Activated T-cell treated with anti-CD3 and anti-CD28 coated beads for 1 hour (primary cell): ENCODE data around the gene ENTPD6.

Experiments used
- DNase-seq: peaks from one replicate; pipeline ENCODE4 v3.0.0-alpha.2; 2020; ENCODE audit warnings: low read depth

Gene ENTPD6

GRCh38 chr20:25188218-25188617 is 7.3 kb upstream of the ENTPD6 start:
- no peak for DNase-seq

- DNase-seq: no peak
Observed at GRCh38 chr20:25191051-25191450, 4.5 kb upstream of the ENTPD6 start.

GRCh38 chr20:25191689-25192088 is 3.8 kb upstream of the ENTPD6 start:
- DNase-seq: no peak

GRCh38 chr20:25193843-25194242 is 1.7 kb upstream of the ENTPD6 start:
- no peak for DNase-seq

- DNase-seq: no peak
Observed at GRCh38 chr20:25194333-25194972, 1.1 kb upstream of the ENTPD6 start.

- DNase-seq: no peak
Observed at GRCh38 chr20:25195962-25196785, 662 bp downstream of the ENTPD6 start.

- DNase-seq: no peak
Observed at GRCh38 chr20:25196786-25197120, 1.2 kb downstream of the ENTPD6 start.

- no peak for DNase-seq
Observed at GRCh38 chr20:25197183-25197869, 1.8 kb downstream of the ENTPD6 start.

- DNase-seq: no peak
Observed at GRCh38 chr20:25197870-25198190, 2.3 kb downstream of the ENTPD6 start.

GRCh38 chr20:25198663-25199383 is 3.3 kb downstream of the ENTPD6 start:
- DNase-seq: no peak

GRCh38 chr20:25199473-25200260 is 4.2 kb downstream of the ENTPD6 start:
- DNase-seq: no peak

- no peak for DNase-seq
Observed at GRCh38 chr20:25203089-25203488, 7.6 kb downstream of the ENTPD6 start.

GRCh38 chr20:25203871-25204320 is 8.4 kb downstream of the ENTPD6 start:
- DNase-seq: no peak

- DNase-seq: no peak
Observed at GRCh38 chr20:25204550-25205276, 9.2 kb downstream of the ENTPD6 start.

GRCh38 chr20:25205277-25206062 is 10.0 kb downstream of the ENTPD6 start:
- no peak for DNase-seq

GRCh38 chr20:25206063-25206403 is 10.5 kb downstream of the ENTPD6 start:
- DNase-seq: no peak

- no peak for DNase-seq
Observed at GRCh38 chr20:25206548-25206947, 11.0 kb downstream of the ENTPD6 start.

GRCh38 chr20:25207149-25207959 is 11.8 kb downstream of the ENTPD6 start:
- DNase-seq: no peak

- DNase-seq: no peak
Observed at GRCh38 chr20:25207960-25208534, 12.5 kb downstream of the ENTPD6 start.
